IMR-90 (cell line): ENCODE data around the gene SLC43A2. TPM values are rescaled to one million over a fixed set of nuclear protein-coding genes. Genes with fewer than 3 reads are reported as not detected.

ENCODE experiments used
- ATAC-seq: fragments of 200-7000 bp; cut with Tn5 transposase; 2 replicates; pipeline ENCODE4 v1.9.1; 2020; ENCODE audit warnings: low read depth, mild to moderate bottlenecking, moderate library complexity
- BruUV-seq: library from RNA; stranded (reverse); fragments of 400-500 nt; replicated peaks from 2 replicates; lab custom pipeline; 2021; lab: Mats Ljungman, UMichigan
- CTCF ChIA-PET: fragments of 300-600 bp; formaldehyde crosslinking; extraction: SDS; loops from one replicate; lab custom pipeline; 2021; ENCODE audit warnings: antibody characterized with exemption; lab: Yijun Ruan, JAX
- POLR2A ChIA-PET: fragments of 300-600 bp; sonication (Branson Sonifier 250); formaldehyde crosslinking; loops from one replicate; lab custom pipeline; 2022; ENCODE audit warnings: antibody characterized with exemption; ENCODE audit not compliant: unreplicated experiment; lab: Charles Lee
- DNase-seq: peaks from one replicate; pipeline ENCODE4 v3.0.0; 2013
- H2AFZ ChIP-seq: replicated peaks from 2 replicates; pipeline ENCODE3; 2013; ENCODE audit warnings: low read length, mild to moderate bottlenecking; ENCODE audit not compliant: poor library complexity
- H2AK5ac ChIP-seq: 2 replicates; pipeline ENCODE4 v1.6.1; 2013; ENCODE audit warnings: low read depth, low read length, inconsistent platforms
- H2AK9ac ChIP-seq: replicated peaks from 2 replicates; pipeline ENCODE3; 2013; ENCODE audit warnings: mild to moderate bottlenecking, low read depth, low read length, moderate library complexity; ENCODE audit not compliant: poor library complexity
- H2BK120ac ChIP-seq: 2 replicates; pipeline ENCODE4 v1.6.1; 2013; ENCODE audit warnings: low read depth, low read length, inconsistent platforms
- H2BK15ac ChIP-seq: 3 replicates; pipeline ENCODE4 v1.6.1; 2013; ENCODE audit warnings: low read depth, low read length, inconsistent platforms
- H2BK20ac ChIP-seq: 2 replicates; pipeline ENCODE4 v1.6.1; 2013; ENCODE audit warnings: low read depth, mild to moderate bottlenecking, inconsistent platforms, low read length, moderate library complexity
- H2BK5ac ChIP-seq: 2 replicates; pipeline ENCODE4 v1.6.1; 2013; ENCODE audit warnings: mild to moderate bottlenecking, low read depth, low read length, inconsistent platforms; ENCODE audit not compliant: poor library complexity, severe bottlenecking
- H3K14ac ChIP-seq: replicated peaks from 2 replicates; pipeline ENCODE4 v1.6.1; 2013; ENCODE audit warnings: low read depth, low read length, inconsistent platforms
- H3K18ac ChIP-seq: 2 replicates; pipeline ENCODE4 v1.6.1; 2013; ENCODE audit warnings: low read depth, low read length, control low read depth
- H3K23ac ChIP-seq: 2 replicates; pipeline ENCODE4 v1.6.1; 2013; ENCODE audit warnings: low read depth, low read length, inconsistent platforms
- H3K27ac ChIP-seq: 2 replicates; pipeline ENCODE4 v1.5.1; 2013; ENCODE audit warnings: mild to moderate bottlenecking, control low read depth, low read length; ENCODE audit not compliant: insufficient read depth
- H3K27me3 ChIP-seq: 2 replicates; pipeline ENCODE4 v1.6.1; 2013; ENCODE audit warnings: low read length; ENCODE audit not compliant: control insufficient read depth, insufficient read depth
- H3K36me3 ChIP-seq: 2 replicates; pipeline ENCODE4 v1.6.1; 2013; ENCODE audit warnings: low read length, mixed read lengths; ENCODE audit not compliant: control insufficient read depth, insufficient read depth
- H3K4ac ChIP-seq: 2 replicates; pipeline ENCODE4 v1.6.1; 2013; ENCODE audit warnings: low read depth, low read length, inconsistent platforms
- H3K4me1 ChIP-seq: 2 replicates; pipeline ENCODE4 v1.6.1; 2013; ENCODE audit warnings: low read length, mixed read lengths; ENCODE audit not compliant: control insufficient read depth, insufficient read depth
- H3K4me2 ChIP-seq: 2 replicates; pipeline ENCODE4 v1.6.1; 2013; ENCODE audit warnings: low read depth, mild to moderate bottlenecking, control low read depth, low read length, moderate library complexity
- H3K4me3 ChIP-seq: 2 replicates; pipeline ENCODE4 v1.5.1; 2013; ENCODE audit warnings: low read depth, mild to moderate bottlenecking, control low read depth, low read length, moderate library complexity; ENCODE audit not compliant: insufficient read depth
- H3K56ac ChIP-seq: 2 replicates; pipeline ENCODE4 v1.6.1; 2013; ENCODE audit warnings: low read length, inconsistent platforms; ENCODE audit not compliant: insufficient read depth; ENCODE audit errors: extremely low read depth
- H3K79me1 ChIP-seq, 2 experiments: 2 replicates each; pipeline ENCODE4 v1.6.1; 2013; ENCODE audit warnings: low read length in 2 of 2, inconsistent platforms in 1 of 2, low read depth in 1 of 2
- H3K9ac ChIP-seq: 2 replicates; pipeline ENCODE4 v1.6.1; 2013; ENCODE audit warnings: low read depth, low read length, control low read depth
- H3K9me1 ChIP-seq: 2 replicates; pipeline ENCODE4 v1.6.1; 2013; ENCODE audit warnings: low read length, inconsistent platforms; ENCODE audit not compliant: insufficient read depth
- H3K9me3 ChIP-seq: 2 replicates; pipeline ENCODE4 v1.6.1; 2013; ENCODE audit warnings: low read length; ENCODE audit not compliant: control insufficient read depth, insufficient read depth
- H4K20me1 ChIP-seq: 2 replicates; pipeline ENCODE4 v1.6.1; 2013; ENCODE audit warnings: low read length, inconsistent platforms; ENCODE audit not compliant: insufficient read depth
- H4K5ac ChIP-seq: 2 replicates; pipeline ENCODE4 v1.6.1; 2013; ENCODE audit warnings: mild to moderate bottlenecking, low read depth, low read length, control low read depth
- H4K8ac ChIP-seq, 2 experiments: 2 replicates each; pipeline ENCODE4 v1.6.1; 2013; ENCODE audit warnings: low read depth in 2 of 2, low read length in 2 of 2, control low read depth in 1 of 2, inconsistent platforms in 1 of 2
- H4K91ac ChIP-seq: 2 replicates; pipeline ENCODE4 v1.6.1; 2013; ENCODE audit warnings: low read depth, low read length, inconsistent platforms; ENCODE audit not compliant: insufficient read depth
- CEBPB ChIP-seq: IDR thresholded peaks from 2 replicates; pipeline ENCODE4 v1.6.1; 2012; ENCODE audit warnings: low read depth, low read length, improper control_type of control experiment
- CHD1 ChIP-seq: IDR thresholded peaks from 2 replicates; pipeline ENCODE4 v1.6.1; 2012; ENCODE audit warnings: low read depth, low read length, improper control_type of control experiment
- CTCF ChIP-seq: conservative IDR thresholded peaks from 2 replicates; pipeline ENCODE4 v1.5.1; 2012; ENCODE audit warnings: mild to moderate bottlenecking, low read depth, low read length, improper control_type of control experiment
- MAFK ChIP-seq: IDR thresholded peaks from 2 replicates; pipeline ENCODE4 v1.6.1; 2012; ENCODE audit warnings: low read depth, low read length, improper control_type of control experiment
- MAZ ChIP-seq: IDR thresholded peaks from 2 replicates; pipeline ENCODE4 v1.6.1; 2012; ENCODE audit warnings: low read depth, mild to moderate bottlenecking, low read length, improper control_type of control experiment, moderate library complexity, borderline replicate concordance
- NFE2L2 ChIP-seq: fragments of 150-350 bp; IDR thresholded peaks from 2 replicates; pipeline ENCODE4 v1.6.1; 2016; ENCODE audit warnings: low read depth, mild to moderate bottlenecking, low read length
- POLR2A ChIP-seq: IDR thresholded peaks from 2 replicates; pipeline ENCODE4 v1.6.1; 2012; ENCODE audit warnings: mild to moderate bottlenecking, low read depth, low read length
- RAD21 ChIP-seq: IDR thresholded peaks from 2 replicates; pipeline ENCODE4 v1.6.1; 2012; ENCODE audit warnings: low read length, improper control_type of control experiment
- RFX5 ChIP-seq: IDR thresholded peaks from 2 replicates; pipeline ENCODE4 v1.8.0; 2012; ENCODE audit warnings: low read depth, mild to moderate bottlenecking, low read length, moderate library complexity
- SMC3 ChIP-seq: fragments of 150-350 bp; IDR thresholded peaks from 2 replicates; pipeline ENCODE4 v1.6.1; 2016; ENCODE audit warnings: low read depth, mild to moderate bottlenecking, antibody characterized with exemption, low read length, moderate library complexity
- USF2 ChIP-seq: fragments of 150-350 bp; IDR thresholded peaks from 2 replicates; pipeline ENCODE4 v1.6.1; 2017; ENCODE audit warnings: mild to moderate bottlenecking, antibody characterized with exemption, low read length, low read depth
- WGBS, 2 experiments: methylation state at CpG; one replicate each; pipeline versions ENCODE4 v1.1.5 to v1.1.7; 2013; ENCODE audit warnings: missing lambda C conversion rate in 2 of 2; ENCODE audit not compliant: insufficient read length in 1 of 2; ENCODE audit errors: extremely low coverage in 2 of 2; 5-methylcytosine and 5-hydroxymethylcytosine counted together
- dilution Hi-C: fragments of 300-500 bp; cut with HindIII; formaldehyde crosslinking; loops from one replicate; pipeline ENCODE4 v1.14.3; 2018; ENCODE audit warnings: low sequenced_read_pairs; ENCODE audit not compliant: unreplicated experiment
- in situ Hi-C: fragments of 300-500 bp; cut with MboI; formaldehyde crosslinking; loops from 3 replicates; pipeline ENCODE4 v1.14.3; 2019; ENCODE audit warnings: low sequenced_read_pairs, inconsistent platforms, mixed read lengths
- intact Hi-C: fragments of 100-400 bp; cut with micrococcal nuclease; formaldehyde crosslinking; loops from 2 replicates; pipeline ENCODE4 v1.10.0; 2022
- polyA plus RNA-seq, 3 experiments: library from polyadenylated mRNA; depleted of rRNA; stranded (reverse); fragments of >200 nt; gene quantifications; 2 replicates each; pipeline ENCODE4 v1.2.3, GENCODE V29; 2012; ENCODE audit warnings: low replicate concordance in 1 of 3
- total RNA-seq: library from RNA; depleted of rRNA; stranded (reverse); fragments of >200 nt; gene quantifications from 2 replicates; pipeline ENCODE4 v1.2.3, GENCODE V29; 2012

Gene SLC43A2
- total and polyA plus RNA-seq, 2 of the 4 experiments (the other 2 are of a cell fraction) = 3.8 to 9.0 TPM

- no peak for TF ChIP-seq CTCF
These were observed 6.4 kb upstream of the SLC43A2 start (continued) for GRCh38 chr17:1634841-1635650.

- no peak overlapping the region for H2AFZ ChIP-seq
- no peaks in the 10 kb centered on the region for H3K9me1 ChIP-seq
- no peaks in the 10 kb centered on the region for H3K79me1 ChIP-seq
- ATAC-seq (no peak), DNase-seq (no peak)
- no peak overlapping the region for H2BK20ac ChIP-seq
- 0 out of 2 replicates have a peak overlapping the region, but pooled peaks have one; percentile 51 for H3K23ac ChIP-seq
- peaks cover 11% of the 10 kb centered on the region; the same call in 1 of the 2 replicates for H3K27me3 ChIP-seq
- H2BK15ac ChIP-seq = no peak overlapping the region
- 66% methylated on average over 3 of the region's 4 CpGs; no CpG with 5 or more reads in 1 of the 2 experiments for WGBS, 2 experiments
- no peak overlapping the region for H2AK5ac ChIP-seq
- H4K5ac ChIP-seq = no peak overlapping the region
- BruUV-seq = no TSS peak
- no peak overlapping the region for H3K9ac ChIP-seq
- H2AK9ac ChIP-seq = no peak overlapping the region
- H3K4me2 ChIP-seq = no peak overlapping the region
- H3K36me3 ChIP-seq = no peaks in the 10 kb centered on the region
- H4K8ac ChIP-seq = no peak overlapping the region
- no peak overlapping the region for H3K56ac ChIP-seq
- H3K14ac ChIP-seq = no peak overlapping the region
- H2BK5ac ChIP-seq = no peak overlapping the region
- H4K91ac ChIP-seq = no peak overlapping the region
- ChIA-PET CTCF (interaction anchor here (0.6 to 3.2 kb wide), 7 partner anchors 8 to 452 kb away, joined by 3 to 23 read pairs (median 3); partner anchors contain the start of gene RILP), POLR2A (no interaction called here)
- dilution Hi-C loops = no loop called here
- H3K27ac ChIP-seq = no peak overlapping the region
- no peak overlapping the region for H3K18ac ChIP-seq
- H3K4me3 ChIP-seq = no peak overlapping the region
- no peaks in the 10 kb centered on the region for H3K9me3 ChIP-seq
- H3K4ac ChIP-seq = no peak overlapping the region
- H3K4me1 ChIP-seq = peaks cover 5% of the 10 kb centered on the region
- H4K20me1 ChIP-seq = no peaks in the 10 kb centered on the region
- in situ Hi-C loops = no loop called here
- no peak overlapping the region for H2BK120ac ChIP-seq
- intact Hi-C loops = no loop called here
- no peak for TF ChIP-seq RAD21
- no peak for TF ChIP-seq RFX5
- TF ChIP-seq NFE2L2 = no peak
- TF ChIP-seq MAZ = no peak
- TF ChIP-seq CHD1 = no peak
- TF ChIP-seq CTCF = no peak
- TF ChIP-seq POLR2A = no peak
- TF ChIP-seq USF2 = no peak
- TF ChIP-seq CEBPB = no peak
- TF ChIP-seq MAFK = no peak
- no peak for TF ChIP-seq SMC3
These were observed 2.0 kb upstream of the SLC43A2 start for GRCh38 chr17:1630662-1631061.
